Medulla oblongata (tissue), 1 donor: Measurements from ENCODE around the gene PSMB3.

ENCODE experiments used
- DNase-seq: peaks from one replicate; pipeline ENCODE4 v3.0.0-alpha.2; 2015; ENCODE audit errors: extremely low spot score

Gene PSMB3

GRCh38 chr17:38733982-38734973 is 18.3 kb upstream of the PSMB3 start:
- DNase-seq: no peak

DNA sequence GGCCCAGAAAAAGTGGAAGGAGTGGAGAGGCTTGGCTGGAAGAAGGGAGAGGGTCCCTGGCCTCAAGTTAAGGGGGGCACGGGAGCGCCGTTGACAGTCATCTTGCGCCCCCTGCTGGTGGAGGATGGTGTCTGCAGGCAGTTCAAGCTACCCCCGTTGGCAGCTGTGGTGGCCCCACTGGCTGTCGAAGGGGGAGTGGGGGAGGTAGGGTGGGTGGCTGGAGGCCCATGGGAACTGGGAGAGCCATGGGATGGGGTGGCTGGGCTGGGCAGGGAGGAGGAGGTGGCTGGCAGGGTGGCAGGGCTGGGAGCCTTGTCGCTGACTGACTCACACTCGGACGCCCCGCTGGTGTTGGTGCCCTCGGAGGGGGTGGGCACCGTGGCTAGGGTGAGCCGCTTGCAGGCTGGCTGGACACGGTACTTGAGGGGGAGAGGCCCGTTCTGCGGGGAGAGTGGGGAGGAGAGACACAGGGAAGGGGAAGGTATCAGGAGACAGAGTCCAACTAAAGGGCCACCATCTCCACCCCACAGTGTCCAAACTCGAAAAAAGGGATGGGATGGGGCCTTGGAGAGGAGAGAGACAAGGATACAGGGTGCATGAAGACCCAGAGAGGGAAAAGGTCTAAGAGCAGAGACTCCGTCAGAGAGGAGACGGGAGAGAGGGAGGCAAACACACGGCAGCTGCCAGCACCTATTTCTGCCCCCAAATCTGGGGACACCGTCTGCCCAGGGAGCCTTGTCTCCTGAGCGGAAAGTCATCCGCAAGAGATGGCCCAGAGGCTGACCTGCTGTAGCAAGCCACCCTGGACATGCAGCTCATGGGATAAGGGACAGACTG is 17.2 kb upstream of the PSMB3 start:
- DNase-seq: peak; percentile 48

DNA sequence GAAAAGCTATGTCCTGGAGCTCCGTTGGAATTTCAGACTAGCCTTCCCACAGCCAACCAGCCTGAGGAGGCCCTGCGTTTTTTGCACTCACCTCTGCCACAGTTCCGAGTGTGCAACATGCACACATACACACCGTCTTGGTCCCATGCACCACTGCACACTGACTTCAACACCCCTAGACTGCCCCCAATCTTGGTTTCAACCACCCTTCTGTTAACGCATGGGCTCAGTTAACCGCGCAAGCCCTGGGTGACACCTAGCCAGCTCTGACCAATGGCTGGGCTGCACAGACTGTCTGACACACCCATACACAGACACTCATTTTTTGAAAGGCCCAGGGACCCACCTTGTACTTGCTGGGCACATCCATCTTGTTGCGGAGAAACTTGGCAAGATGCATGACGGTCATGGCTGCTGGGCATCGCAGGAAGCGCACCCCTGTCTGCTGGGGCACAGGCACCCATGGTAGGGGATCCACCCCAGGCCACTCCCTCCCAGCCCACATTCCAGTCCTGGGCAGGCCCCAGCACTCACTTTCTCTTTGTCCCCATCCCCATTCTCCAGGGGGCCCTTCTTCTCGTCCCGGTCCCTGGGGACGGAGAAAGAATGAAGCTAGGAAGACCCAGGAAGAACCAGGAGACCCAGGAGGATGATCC is 14.4 kb upstream of the PSMB3 start:
- DNase-seq: no peak

DNA sequence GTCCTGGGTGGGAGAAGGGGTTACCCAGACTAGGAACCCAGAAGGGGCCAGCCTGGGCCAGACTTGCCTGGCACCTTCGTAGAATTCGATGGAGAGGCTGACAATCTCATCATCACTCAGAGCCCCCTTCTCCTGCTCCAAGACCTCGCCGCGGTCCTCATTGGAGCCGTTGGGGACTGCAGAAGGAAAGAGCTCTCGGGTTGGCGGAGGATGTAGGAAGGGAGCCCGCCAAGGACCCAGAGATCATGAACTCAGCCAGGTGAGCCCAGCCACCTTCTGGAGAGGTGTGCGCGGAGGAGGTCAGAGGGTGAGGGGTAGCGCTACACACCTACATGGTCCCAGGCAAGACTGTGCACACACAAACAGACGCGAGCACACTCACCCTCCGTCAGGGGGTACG is 13.9 kb upstream of the PSMB3 start:
- DNase-seq: no peak

- DNase-seq: no peak
Measured at GRCh38 chr17:38739305-38739704, 13.2 kb upstream of the PSMB3 start.

- no peak for DNase-seq
Measured at GRCh38 chr17:38740044-38740443, 12.5 kb upstream of the PSMB3 start.

- no peak for DNase-seq
Measured at GRCh38 chr17:38740806-38741205, 11.7 kb upstream of the PSMB3 start.

DNA sequence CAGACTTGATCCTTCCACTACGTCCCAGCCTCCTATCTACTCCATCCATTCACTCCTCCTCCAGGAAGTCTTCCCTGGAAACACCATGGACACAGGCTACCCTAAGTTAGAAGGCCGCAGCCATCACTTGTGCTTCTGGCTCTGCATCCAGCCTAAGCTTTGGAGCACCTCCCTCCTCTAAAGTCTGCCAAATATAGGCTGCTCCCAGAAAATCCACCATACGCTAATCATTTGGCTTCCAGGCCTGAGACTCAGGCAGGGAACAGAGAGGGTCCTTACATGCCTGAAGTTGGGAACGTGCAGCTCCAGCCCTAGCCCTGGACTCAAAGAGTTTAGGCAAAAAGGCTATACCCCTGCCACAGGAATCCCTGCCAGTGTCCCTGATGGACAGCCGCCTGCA is 11.1 kb upstream of the PSMB3 start:
- no peak for DNase-seq

DNA sequence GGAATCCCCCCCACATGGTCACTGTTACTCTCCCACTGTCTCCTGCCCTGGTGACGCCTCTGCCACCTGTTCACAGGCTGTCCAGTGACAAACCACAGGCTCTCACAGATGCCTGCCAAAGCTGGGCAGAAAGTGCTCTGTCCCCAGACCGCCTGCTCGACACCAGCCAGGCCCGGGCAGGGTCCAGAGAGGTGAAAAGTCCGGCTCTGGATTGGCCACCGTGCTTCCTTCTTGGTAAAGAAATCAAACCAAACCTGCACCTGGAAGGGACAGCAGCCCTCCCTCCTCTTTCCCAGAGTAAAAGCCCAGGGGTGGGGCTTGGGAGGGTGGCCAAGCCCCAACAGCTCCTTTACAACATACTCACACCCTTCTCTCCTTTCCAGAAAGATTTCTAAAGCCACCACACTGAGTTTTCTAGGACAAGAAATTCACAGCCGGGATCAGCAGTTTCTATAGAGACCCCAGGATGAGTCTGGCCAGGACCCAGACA is 10.6 kb upstream of the PSMB3 start:
- DNase-seq: peak; percentile 47

DNA sequence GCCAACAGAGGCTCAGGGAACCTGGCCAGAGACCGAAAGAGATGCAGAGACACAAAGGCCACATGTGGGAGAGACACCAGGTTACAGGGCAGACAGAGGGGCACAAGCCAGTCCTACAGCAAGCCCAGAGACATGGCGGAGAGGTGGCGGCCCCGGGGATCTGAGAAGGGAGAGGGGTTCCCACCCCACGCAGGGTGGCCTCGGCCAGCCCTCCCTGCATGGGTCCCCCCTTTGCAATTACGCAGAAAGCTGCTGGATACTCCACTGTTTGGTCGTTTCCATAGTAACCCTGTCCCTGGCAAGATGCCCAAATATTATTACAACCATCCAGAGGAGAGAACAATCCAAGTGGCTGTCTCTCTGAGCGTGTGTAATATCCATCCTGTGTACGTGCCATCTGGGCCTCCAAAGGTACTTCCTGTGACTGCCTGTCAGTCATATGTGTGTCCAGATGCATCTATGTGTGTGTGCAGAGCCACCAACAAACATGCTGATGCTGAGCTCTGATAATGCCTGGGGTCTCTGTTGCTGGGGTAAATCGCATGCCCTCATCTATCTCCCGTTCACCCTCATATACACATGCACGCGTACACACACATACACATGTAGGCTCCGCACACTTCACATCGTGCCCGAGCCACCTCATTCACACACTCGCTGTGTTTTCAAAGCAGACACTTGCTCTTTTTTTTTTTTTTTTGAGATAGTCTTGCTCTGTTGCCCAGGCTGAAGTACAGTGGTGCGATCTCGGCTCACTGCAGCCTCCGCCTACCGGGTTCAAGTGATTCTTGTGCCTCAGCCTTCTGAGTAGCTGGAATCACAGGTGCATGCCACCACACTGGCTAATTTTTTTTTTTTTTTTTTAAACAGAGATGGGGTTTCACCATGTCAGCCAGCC is 9.9 kb upstream of the PSMB3 start:
- no peak for DNase-seq

DNA sequence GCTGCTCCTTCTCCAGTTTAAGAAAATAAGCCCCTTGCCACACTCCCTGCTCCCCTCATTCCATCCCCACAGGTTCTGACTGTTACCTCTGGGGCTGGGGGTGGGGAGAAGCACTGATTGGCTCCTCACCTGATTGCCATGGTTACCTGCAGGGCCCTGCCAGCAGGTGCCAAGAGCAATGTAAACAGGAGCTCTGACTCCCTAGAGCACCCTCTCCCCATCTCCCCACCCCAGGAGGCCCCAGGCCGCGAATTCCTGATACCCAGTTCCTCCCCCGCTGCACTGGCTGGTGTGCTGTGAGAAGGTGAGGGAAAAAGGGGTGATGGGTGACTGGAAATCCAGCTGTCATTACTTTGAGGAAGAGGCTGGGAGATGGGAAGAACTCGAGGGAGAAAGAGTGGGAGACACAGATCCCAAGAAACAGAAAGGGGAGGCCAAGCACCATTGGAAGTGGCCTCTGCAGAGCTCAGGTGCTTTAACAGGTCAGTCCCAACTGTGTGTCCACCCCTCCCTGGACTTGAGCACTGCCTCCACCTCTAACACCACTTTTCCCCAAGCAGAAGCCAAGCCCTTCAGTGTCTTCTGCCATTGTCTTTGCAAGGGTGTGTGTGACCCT is 8.9 kb upstream of the PSMB3 start:
- DNase-seq: no peak

DNA sequence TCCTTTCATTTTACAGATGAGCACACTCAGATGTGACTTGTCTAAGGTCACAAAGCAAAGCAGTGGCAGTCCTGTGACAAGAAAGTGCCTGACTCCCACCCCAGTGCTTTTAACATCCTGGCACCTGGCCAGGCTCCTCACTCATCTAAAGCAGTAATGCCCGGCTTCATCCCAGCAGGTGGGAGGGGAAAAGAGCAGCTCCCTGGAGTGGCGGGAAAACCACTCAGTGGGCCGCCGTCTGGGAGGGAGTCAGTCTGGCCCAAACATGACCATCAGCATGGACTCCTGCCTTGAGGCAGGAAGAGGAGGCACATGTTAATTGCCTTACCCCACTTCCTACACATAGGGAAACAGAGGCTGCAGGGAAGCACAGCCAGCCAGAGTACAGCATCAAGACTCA is 7.0 kb upstream of the PSMB3 start:
- DNase-seq: no peak

DNA sequence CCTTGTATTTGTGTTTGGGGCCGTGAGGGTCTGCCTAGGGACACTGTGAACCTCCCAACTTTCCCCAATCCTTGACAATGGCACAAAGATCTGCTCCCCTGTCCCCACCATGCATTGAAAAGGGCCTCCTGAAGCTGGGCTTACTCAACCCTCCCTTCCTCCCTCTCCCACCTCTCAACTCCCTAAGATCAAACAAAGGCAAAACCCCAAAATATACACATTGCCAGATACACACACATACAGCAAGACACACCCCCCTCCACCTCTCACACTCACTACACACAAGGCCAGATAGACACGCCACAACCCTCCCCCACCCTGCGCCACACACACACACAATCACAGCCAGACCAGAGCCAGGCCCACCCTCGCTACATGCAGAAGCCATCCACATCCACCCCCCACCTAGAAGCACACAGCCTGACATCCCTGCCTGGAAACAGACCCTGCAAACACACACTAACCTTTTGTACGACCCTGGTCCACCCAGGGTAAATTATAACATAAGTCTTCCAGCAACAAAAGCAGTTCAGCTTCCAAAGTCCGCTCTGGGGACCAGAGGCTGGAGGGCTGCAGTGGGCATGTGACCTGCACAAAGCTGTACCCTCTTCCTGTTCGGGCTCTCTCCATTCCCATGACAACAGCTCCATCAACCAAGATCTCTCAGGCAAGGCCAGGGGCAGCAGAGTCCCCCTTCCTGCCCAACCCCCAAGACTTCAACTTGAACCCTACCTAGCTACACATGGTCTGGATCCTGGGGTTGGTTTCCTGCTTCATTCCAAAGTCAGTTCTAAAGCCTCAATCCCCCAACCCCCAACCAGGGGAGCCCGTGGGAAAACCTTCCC is 6.3 kb upstream of the PSMB3 start:
- DNase-seq: no peak

GRCh38 chr17:38746849-38747462 is 5.6 kb upstream of the PSMB3 start:
- no peak for DNase-seq

DNA sequence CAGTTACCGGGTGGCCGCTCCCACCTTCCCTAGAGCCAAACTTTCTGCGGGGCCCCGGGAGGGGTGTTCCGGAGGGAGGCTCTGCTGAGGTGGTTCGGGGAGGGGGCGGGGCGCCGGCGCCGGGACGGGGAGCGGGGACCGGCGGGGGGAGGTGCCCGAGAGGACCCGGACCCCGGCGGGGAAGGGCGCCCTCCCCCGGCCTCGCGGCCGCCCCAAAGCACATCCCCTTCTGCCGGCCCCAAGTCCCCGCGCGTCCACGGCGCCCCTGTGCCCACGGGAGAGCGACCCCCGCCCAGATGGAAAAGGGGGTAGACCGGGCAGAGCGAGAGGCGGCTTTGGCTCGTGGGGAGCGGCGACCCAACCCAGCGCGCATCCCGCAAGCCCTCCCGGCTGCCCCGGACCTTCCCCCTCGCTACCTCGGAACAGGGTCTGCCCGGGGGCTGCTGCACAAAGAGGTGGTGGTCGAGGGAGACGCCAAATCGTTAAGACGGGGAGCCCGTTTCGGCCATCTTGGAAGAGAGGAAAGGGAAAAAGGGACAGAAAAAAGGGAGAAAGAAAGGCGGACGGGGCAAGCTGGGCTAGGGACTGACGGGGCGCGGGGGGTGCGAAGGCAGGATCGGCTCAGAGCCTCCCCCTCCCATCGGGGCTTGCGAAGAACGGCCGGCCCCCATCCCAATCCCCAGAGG is 4.9 kb upstream of the PSMB3 start:
- no peak for DNase-seq

DNA sequence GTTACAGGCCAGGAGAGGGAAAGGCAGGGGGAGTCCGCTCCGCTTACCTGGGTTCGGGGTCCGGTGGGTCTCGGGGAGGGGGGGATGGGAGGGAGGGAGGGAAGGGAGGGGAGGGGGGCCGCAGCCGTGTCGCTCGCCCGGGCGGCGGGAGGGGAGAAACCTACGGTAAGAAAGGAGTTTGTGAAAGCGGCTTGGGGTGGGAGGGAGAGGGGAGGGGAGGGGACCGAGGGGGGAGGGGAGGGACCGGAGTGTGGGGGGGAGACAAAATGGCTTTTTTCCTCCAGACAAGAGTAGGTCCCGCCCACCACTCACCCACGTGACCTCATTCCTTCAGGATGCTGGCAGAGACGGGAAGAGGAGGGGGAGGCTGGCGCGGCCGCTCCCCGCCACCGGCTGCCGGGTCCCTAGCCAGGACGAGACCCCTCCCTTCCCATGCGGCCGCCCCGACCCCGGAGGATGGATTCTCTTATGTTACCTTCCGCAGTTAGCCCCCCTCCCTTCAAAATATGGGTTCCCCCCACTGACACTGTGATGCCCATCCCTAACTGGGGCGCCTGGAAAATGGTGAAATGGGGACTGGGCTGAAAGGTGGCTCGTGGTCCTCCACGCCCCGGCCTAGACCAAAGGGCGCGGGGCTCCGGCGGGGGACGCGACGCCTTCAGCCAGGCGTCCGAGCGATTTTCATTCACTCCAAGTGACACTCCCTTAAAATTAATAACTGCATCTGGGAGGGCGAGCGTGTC is 4.2 kb upstream of the PSMB3 start, which contains the start of gene PCGF2:
PCGF2 (minus strand) TSS at position 188 of the 743 bp plus-strand sequence. CDS start 7,934 bp downstream, outside the sequence.
- DNase-seq: peak; percentile 61

DNA sequence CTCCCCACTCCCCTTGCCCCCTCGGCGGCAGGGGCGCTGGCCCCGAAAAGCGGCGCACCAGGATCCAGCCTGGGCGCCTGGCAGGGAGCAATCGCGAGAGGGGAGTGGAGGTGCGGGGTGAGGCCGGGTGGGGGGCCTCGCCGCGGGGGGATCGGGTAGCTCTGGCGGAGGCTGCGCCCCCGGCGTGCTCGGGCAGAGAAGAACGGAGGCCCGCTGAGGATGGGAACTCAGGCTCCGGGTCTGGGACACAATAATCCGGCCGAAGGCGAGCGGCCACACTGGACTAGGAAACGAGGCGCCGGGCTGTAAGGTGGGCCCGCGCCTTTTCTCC is 3.7 kb upstream of the PSMB3 start:
- no peak for DNase-seq
